SIG-M5 (cell line): ENCODE results near the gene ATP1A4.
"Not testable (repeated sequence)": the region's sequence is repeated elsewhere in the genome, so short reads cannot be mapped to it uniquely, and the experiment has no call there.

Experiments
- DNase-seq: peaks from one replicate; lab custom pipeline; 2025; lab: John Stamatoyannopoulos, UW

Gene ATP1A4

GRCh38 chr1:160151303-160151702 lies at the start of gene ATP1A4:
Gene ATP1A4 (plus strand): TSS chr1:160151603. CDS start chr1:160152041, 438 bp downstream.
- DNase-seq, result no peak

GRCh38 chr1:160101717-160102522 lies 49.5 kb upstream of the ATP1A4 start:
- DNase-seq, result no peak

GRCh38 chr1:160103658-160104408 lies 47.6 kb upstream of the ATP1A4 start:
- DNase-seq, result no peak

DNA sequence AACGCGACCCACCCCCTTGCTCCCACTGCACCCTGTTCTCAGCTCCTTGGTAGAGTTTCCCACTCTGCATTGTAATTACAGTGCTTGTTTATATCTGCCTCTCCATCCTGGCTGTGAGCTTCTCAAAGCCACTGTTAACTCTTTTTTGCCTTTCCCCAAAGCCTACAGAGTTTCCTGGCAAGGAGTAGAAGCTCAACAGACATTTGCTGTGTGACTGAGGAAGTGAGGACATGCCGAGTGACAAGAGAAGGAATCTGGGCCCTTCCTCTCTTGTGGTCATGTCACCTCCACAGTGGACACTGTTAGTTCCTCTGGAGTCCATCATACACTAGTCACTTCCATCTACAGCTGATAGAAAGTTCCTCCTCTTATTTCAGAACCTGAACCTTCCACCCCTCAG lies 46.9 kb upstream of the ATP1A4 start:
- DNase-seq, result no peak

GRCh38 chr1:160105155-160105554 lies 46.2 kb upstream of the ATP1A4 start:
- no peak for DNase-seq

- no peak for DNase-seq
Measured at GRCh38 chr1:160107512-160107911, 43.9 kb upstream of the ATP1A4 start.

DNA sequence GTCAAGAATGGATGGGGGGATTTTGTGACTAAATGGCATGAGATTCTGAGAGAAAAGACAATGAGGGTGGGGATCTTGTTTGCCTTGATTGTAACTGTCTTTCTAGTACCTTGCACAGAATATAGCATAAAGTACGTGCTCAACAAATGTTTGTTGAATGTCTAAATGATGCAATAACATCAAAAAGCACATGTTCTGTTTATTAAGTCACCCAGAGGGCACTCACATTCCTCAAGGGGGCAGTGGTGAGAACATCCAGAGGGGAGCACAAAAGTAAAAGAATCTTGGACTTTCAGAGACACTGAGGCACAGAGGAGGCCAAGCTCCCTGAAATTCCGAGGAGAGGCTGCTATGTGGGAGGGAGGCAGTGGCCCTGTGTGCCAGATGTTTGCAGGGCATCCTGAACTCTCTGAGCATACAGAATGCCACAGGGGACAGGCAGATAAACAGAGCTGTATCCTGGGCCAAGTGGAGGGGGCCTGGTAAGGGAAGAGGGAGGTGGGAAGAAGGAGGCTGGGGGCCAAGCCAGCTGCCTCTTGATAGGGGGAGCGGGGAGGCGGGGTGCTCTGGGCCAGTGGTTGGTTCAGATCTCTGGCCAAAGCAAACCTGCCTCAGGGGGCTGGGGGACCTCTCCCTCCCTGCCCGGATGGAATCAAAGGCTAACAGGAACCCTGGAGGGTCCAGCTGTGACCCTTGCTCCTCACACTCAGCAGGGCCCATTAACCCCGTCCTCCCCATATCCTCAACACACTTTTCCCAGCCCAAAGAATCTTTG lies 42.3 kb upstream of the ATP1A4 start:
- DNase-seq, result no peak

GRCh38 chr1:160109686-160110085 lies 41.7 kb upstream of the ATP1A4 start:
- no peak for DNase-seq

DNA sequence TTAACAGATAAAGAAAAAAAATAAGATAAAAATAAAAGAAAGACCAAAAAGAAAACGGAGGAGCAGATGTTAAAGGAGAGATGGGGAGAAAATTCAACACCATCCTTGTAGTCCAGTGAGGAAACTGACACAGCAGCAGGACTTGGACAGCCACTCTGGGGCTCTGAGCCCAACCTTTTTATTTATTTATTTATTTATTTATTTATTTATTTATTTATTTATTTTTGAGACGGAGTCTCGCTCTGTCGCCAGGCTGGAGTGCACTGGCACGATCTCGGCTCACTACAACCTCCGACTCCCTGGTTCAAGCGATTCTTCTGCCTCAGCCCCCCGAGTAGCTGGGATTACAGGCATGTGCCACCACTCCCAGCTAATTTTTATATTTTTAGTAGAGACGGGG lies 39.9 kb upstream of the ATP1A4 start:
- DNase-seq, result not testable (repeated sequence)

DNA sequence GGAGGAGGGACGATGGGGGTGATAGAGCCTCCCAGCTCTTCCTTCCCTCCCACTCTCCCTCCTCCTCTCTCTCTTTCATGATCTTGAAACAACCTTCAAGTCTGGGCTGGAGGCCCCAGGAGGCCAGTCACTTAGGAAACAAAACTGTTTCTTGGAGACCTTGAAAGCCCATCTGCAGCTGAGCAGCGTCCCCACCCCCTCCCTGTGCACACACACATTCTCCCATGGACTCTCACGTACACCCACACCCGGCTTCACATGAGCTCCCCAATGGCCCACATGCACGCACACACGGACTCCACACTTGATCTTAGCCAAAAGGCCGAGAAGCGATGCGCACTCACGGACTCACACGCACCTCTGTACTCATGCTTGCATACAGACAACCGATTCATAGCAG lies 39.0 kb upstream of the ATP1A4 start:
- DNase-seq, result no peak

DNA sequence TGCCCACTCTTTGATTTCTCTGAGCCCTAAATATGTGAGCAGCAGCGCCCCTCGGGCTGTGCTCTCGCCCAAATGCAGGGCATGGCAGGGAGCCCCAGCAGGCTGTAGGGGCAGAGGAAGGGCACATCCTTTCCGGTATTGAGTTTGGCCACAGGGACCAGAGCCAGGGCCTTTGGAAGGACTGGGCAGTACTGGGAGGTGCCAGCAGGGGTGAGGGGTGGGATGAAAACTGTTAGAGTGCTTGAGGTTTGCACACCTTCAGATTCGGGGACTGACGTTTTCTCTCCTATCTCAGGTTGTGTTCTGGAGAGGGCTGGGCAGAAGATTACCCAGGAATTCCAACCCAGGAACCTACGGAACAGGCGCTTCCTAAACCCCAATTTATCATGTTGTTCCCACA lies 38.0 kb upstream of the ATP1A4 start:
- no peak for DNase-seq

DNA sequence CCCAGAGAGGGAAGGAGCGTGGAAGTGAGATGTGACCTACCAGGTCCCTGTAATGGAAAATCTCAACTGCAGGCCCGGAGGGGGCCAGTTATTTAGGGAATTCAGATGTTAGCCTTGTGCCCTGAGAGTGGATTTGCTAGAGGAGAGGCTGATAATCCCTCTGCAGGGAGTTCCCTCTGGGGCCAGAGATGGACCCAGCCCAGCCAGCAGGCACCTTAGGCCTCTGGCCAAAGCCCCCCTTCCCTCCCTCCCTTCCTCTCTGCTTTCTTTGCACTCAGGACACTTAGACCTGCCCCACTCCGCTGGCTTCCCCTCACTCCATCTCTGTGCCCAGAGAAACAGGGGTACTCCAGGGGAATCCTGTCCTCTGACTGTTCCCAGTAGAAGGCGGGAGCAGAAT lies 37.3 kb upstream of the ATP1A4 start:
- DNase-seq, result no peak

GRCh38 chr1:160115545-160116282 lies 35.7 kb upstream of the ATP1A4 start, which contains the start of gene ATP1A2:
Gene ATP1A2 (plus strand): TSS chr1:160115759. CDS start chr1:160115862, 103 bp downstream.
- DNase-seq, result no peak

GRCh38 chr1:160116283-160117147 lies 34.9 kb upstream of the ATP1A4 start:
- DNase-seq, result no peak

GRCh38 chr1:160117300-160117699 lies 34.1 kb upstream of the ATP1A4 start:
- no peak for DNase-seq

DNA sequence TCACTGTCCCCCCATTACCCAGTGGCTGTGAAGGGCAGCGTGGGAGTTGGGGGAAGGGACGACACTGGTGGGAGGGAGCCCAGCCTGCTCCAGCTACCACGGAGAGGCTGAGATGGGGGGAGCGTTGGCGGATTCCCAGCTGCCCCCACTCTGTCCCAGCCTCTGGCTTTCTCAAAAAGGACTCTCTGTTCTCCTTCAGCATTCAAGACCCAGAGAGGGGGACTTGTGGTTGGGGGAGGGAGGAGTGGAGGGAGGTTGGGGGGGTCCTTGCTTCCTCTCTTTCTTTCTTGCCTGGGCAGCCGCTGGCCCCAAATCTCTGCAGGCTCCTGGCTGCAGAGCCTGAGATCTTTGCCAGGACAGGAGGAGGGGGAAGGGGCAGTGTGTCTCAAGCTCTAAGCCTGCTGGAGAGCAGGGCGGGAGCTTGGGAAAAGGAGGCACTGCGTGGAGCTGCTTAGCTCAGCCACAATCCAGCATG lies 33.7 kb upstream of the ATP1A4 start:
- DNase-seq, result no peak

DNA sequence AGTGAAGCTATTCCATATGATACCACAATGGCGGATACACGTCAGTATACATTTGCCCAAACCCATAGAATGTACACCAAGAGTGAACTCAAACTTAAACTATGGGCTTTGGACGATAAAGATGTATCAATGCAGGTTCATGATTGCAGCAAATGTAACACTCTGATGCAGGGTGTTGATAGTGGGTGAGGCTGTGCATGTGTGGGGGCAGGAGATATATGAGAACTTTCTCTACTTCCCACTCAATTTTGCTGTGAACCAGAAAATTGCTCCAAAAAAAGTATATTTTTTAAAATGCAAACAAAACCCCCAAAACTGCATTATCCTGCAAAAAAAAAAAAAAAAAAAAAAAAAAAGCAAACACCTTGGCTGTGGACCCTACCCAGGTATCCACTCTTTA lies 32.5 kb upstream of the ATP1A4 start:
- DNase-seq, result no peak

- DNase-seq, result no peak
Measured at GRCh38 chr1:160120797-160121196, 30.6 kb upstream of the ATP1A4 start.

DNA sequence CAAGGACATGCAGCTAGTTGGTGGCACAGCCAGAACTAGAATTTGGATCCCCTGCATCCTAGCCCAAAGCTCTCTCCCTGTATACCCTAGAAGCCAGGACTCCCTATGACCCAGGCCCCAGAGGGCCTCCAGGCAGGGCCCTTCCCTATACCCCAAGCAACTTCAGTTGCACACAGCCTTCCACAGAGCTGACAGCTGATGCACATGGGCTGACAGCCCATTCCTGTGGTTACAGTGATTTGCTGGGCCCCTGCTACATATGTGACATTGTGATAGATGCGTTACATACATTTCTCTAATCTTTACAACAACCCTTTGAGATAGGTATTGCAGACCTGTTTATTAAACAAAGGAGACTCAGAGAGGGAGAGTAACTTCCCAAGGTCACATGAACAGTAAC lies 30.0 kb upstream of the ATP1A4 start:
- DNase-seq, result no peak

DNA sequence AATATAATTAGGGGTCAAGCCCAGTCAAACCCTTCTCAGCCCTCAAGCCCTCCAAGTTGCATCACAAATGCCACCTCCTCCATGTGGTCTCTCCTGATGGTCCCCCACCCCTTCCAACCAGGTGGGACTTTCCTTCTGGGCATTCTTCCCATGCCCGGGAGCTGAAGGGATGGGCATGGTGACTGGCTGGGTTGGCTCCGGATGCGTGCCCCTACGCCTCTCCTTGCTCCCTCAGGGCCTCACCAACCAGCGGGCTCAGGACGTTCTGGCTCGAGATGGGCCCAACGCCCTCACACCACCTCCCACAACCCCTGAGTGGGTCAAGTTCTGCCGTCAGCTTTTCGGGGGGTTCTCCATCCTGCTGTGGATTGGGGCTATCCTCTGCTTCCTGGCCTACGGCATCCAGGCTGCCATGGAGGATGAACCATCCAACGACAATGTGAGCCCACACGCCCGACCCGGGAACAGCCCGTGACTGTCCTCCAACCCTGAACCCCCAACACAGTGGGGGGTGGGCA lies 28.4 kb upstream of the ATP1A4 start:
- no peak for DNase-seq
